HEK293 (cell line): ENCODE measurements around the gene FAM3C.
A peak's percentile ranks its signal among the peaks of the same experiment; 100 is the strongest.

Experiments
- CTCF ChIA-PET: fragments of 350-600 bp; formaldehyde crosslinking; extraction: SDS; loops from one replicate; lab custom pipeline; 2021; ENCODE audit warnings: antibody characterized with exemption; lab: Yijun Ruan, JAX
- POLR2A ChIA-PET: fragments of 300-600 bp; formaldehyde crosslinking; extraction: SDS; loops from one replicate; lab custom pipeline; 2020; ENCODE audit warnings: antibody characterized with exemption, inconsistent platforms; lab: Yijun Ruan, JAX
- H3K27ac ChIP-seq: fragments of 200-500 bp; sonication (Bioruptor generic); 2 replicates; pipeline ENCODE4 v1.5.1; 2014; ENCODE audit warnings: low read depth, low read length, control low read depth, inconsistent platforms; ENCODE audit errors: extremely low read depth
- H3K36me3 ChIP-seq, 2 experiments: fragments of 200-500 bp in 1 of 2; sonication (Bioruptor generic) in 1 of 2; 1 replicate in 1 of 2; 2 replicates in 1 of 2; pipeline ENCODE4 v1.5.1; 2014 to 2017; ENCODE audit warnings: inconsistent platforms in 2 of 2, low read length in 2 of 2; ENCODE audit not compliant: control insufficient read depth in 2 of 2, insufficient read depth in 1 of 2
- H3K4me1 ChIP-seq: fragments of 200-500 bp; sonication (Bioruptor generic); 2 replicates; pipeline ENCODE4 v1.5.1; 2014; ENCODE audit warnings: mild to moderate bottlenecking, low read length, inconsistent platforms; ENCODE audit not compliant: control insufficient read depth, insufficient read depth
- H3K4me3 ChIP-seq: 2 replicates; pipeline ENCODE4 v1.5.1; 2011; ENCODE audit warnings: low read depth, mild to moderate bottlenecking, control low read depth, low read length, moderate library complexity
- H3K9me3 ChIP-seq: fragments of 200-500 bp; sonication (Bioruptor generic); 2 replicates; pipeline ENCODE4 v1.5.1; 2014; ENCODE audit warnings: low read depth, low read length, inconsistent platforms; ENCODE audit not compliant: control insufficient read depth, insufficient read depth
- ATF2 ChIP-seq: fragments of 450-650 bp; formaldehyde crosslinking; IDR thresholded peaks from 2 replicates; pipeline ENCODE4 v1.5.1; 2016; ENCODE audit warnings: missing biosample characterization, missing genetic modification characterization, low read depth
- CTCF ChIP-seq: fragments of 450-650 bp; formaldehyde crosslinking; IDR thresholded peaks from 2 replicates; pipeline ENCODE4 v1.5.1; 2016; ENCODE audit warnings: missing biosample characterization, missing genetic modification characterization
- KLF16 ChIP-seq: fragments of 450-650 bp; formaldehyde crosslinking; IDR thresholded peaks from 2 replicates; pipeline ENCODE4 v1.5.1; 2017; ENCODE audit warnings: missing biosample characterization, missing genetic modification characterization
- PRDM6 ChIP-seq: fragments of 450-650 bp; formaldehyde crosslinking; IDR thresholded peaks from 2 replicates; pipeline ENCODE4 v1.5.1; 2017; ENCODE audit warnings: missing biosample characterization, missing genetic modification characterization
- RBAK ChIP-seq: fragments of 450-650 bp; formaldehyde crosslinking; IDR thresholded peaks from 2 replicates; pipeline ENCODE4 v1.5.1; 2016; ENCODE audit warnings: missing biosample characterization, missing genetic modification characterization
- ZBTB6 ChIP-seq: fragments of 450-650 bp; formaldehyde crosslinking; IDR thresholded peaks from 2 replicates; pipeline ENCODE4 v1.5.1; 2017; ENCODE audit warnings: missing biosample characterization, missing genetic modification characterization
- ZNF146 ChIP-seq: fragments of 450-650 bp; formaldehyde crosslinking; IDR thresholded peaks from 2 replicates; pipeline ENCODE4 v1.5.1; 2016; ENCODE audit warnings: missing biosample characterization, missing genetic modification characterization
- ZNF184 ChIP-seq: fragments of 450-650 bp; IDR thresholded peaks from 2 replicates; pipeline ENCODE4 v1.5.1; 2018; ENCODE audit warnings: missing biosample characterization, mild to moderate bottlenecking, missing genetic modification characterization
- ZNF266 ChIP-seq: fragments of 450-650 bp; formaldehyde crosslinking; IDR thresholded peaks from 2 replicates; pipeline ENCODE4 v1.5.1; 2016; ENCODE audit warnings: missing biosample characterization, missing genetic modification characterization, low read depth
- ZNF350 ChIP-seq: fragments of 450-650 bp; formaldehyde crosslinking; IDR thresholded peaks from 2 replicates; pipeline ENCODE4 v1.5.0; 2017; ENCODE audit warnings: missing biosample characterization, mild to moderate bottlenecking, missing genetic modification characterization
- ZNF48 ChIP-seq: fragments of 450-650 bp; formaldehyde crosslinking; IDR thresholded peaks from 2 replicates; pipeline ENCODE4 v1.5.1; 2016; ENCODE audit warnings: missing biosample characterization, missing genetic modification characterization
- ZNF530 ChIP-seq: fragments of 450-650 bp; formaldehyde crosslinking; IDR thresholded peaks from 2 replicates; pipeline ENCODE4 v1.5.1; 2016; ENCODE audit warnings: low read depth, missing biosample characterization, missing genetic modification characterization
- ZNF580 ChIP-seq: fragments of 450-650 bp; formaldehyde crosslinking; IDR thresholded peaks from 2 replicates; pipeline ENCODE4 v1.5.1; 2016; ENCODE audit warnings: missing biosample characterization, missing genetic modification characterization
- ZNF596 ChIP-seq: fragments of 450-650 bp; IDR thresholded peaks from 2 replicates; pipeline ENCODE4 v1.5.0; 2018; ENCODE audit warnings: missing biosample characterization, mild to moderate bottlenecking, missing genetic modification characterization, moderate library complexity
- ZNF654 ChIP-seq: fragments of 450-650 bp; formaldehyde crosslinking; IDR thresholded peaks from 2 replicates; pipeline ENCODE4 v1.5.1; 2016; ENCODE audit warnings: low read depth, missing biosample characterization, missing genetic modification characterization
- ZNF792 ChIP-seq: fragments of 450-650 bp; formaldehyde crosslinking; IDR thresholded peaks from 2 replicates; pipeline ENCODE4 v1.5.1; 2016; ENCODE audit warnings: missing biosample characterization, missing genetic modification characterization
- ZSCAN5A ChIP-seq: fragments of 450-650 bp; formaldehyde crosslinking; IDR thresholded peaks from 2 replicates; pipeline ENCODE4 v1.5.1; 2016; ENCODE audit warnings: missing biosample characterization, missing genetic modification characterization

The FAM3C gene

GRCh38 chr7:121398246-121398645 lies 2.1 kb upstream of the FAM3C start:
- no peaks in the 10 kb centered on the region for H3K9me3 ChIP-seq
- ChIA-PET POLR2A (no interaction called here), CTCF (interaction anchor here (0.9 to 4.2 kb wide), 5 partner anchors 17 to 596 kb away, joined by 3 to 29 read pairs (median 7); no protein-coding TSS in a partner anchor)
- TF ChIP-seq ZNF596 (tag by site-specific recombination) = no peak
- no peak for TF ChIP-seq ZNF580 (tag by site-specific recombination)
- TF ChIP-seq ZNF654 = peak; percentile 22; the same call in 1 of the 2 replicates
- 0 out of 2 replicates have a peak, but pooled peaks have one; percentile 22 for TF ChIP-seq CTCF (tag by site-specific recombination)
- no peak for TF ChIP-seq ZNF792 (tag by site-specific recombination)
- no peak for TF ChIP-seq ZNF48 (tag by site-specific recombination)
- no peak for TF ChIP-seq ZNF184 (tag by site-specific recombination)
- H3K4me3 ChIP-seq = no peak overlapping the region
- H3K27ac ChIP-seq = no peak overlapping the region
- H3K36me3 ChIP-seq = no peaks in the 10 kb centered on the region
- H3K4me1 ChIP-seq = no peaks in the 10 kb centered on the region

GRCh38 chr7:121397822-121398221 lies 1.7 kb upstream of the FAM3C start:
- POLR2A ChIA-PET = no interaction called here
- no peak overlapping the region for H3K4me3 ChIP-seq

GRCh38 chr7:121397361-121397760 lies 1.3 kb upstream of the FAM3C start:
- Histone ChIP-seq H3K9me3 (no peaks in the 10 kb centered on the region), H3K4me1 (no peaks in the 10 kb centered on the region), H3K36me3 (peaks cover 0 to 3% of the 10 kb centered on the region in 2 experiments; a peak in 1 of 3 replicates)
- POLR2A ChIA-PET = no interaction called here
- no peak for TF ChIP-seq ZNF350 (tag by site-specific recombination)
- TF ChIP-seq ATF2 = no peak
- no peak for TF ChIP-seq ZSCAN5A (tag by site-specific recombination)
- no peak for TF ChIP-seq ZNF530 (tag by site-specific recombination)
- TF ChIP-seq PRDM6 = no peak
- no peak for TF ChIP-seq ZNF266 (tag by site-specific recombination)
- TF ChIP-seq KLF16 = no peak
- TF ChIP-seq ZBTB6 (tag by site-specific recombination) = no peak
- TF ChIP-seq, all 188 proteins: peak for 0
- CTCF ChIA-PET = interaction anchor here (0.5 to 4.2 kb wide), 11 partner anchors 13 to 767 kb away, joined by 3 to 29 read pairs (median 4); no protein-coding TSS in a partner anchor
- no peak overlapping the region for H3K4me3 ChIP-seq
- H3K27ac ChIP-seq = no peak overlapping the region

More at GRCh38 chr7:121397822-121398221, 1.7 kb upstream of the FAM3C start:
- no peak for TF ChIP-seq RBAK (tag by site-specific recombination)
- TF ChIP-seq ZNF146 (tag by site-specific recombination) = no peak
- TF ChIP-seq KLF16 = no peak
- H3K4me1 ChIP-seq = no peaks in the 10 kb centered on the region
- H3K36me3 ChIP-seq = no peaks in the 10 kb centered on the region
- H3K27ac ChIP-seq = no peak overlapping the region
- CTCF ChIA-PET = interaction anchor here (0.7 to 4.2 kb wide), 5 partner anchors 17 to 768 kb away, joined by 3 to 29 read pairs (median 7); no protein-coding TSS in a partner anchor
- H3K9me3 ChIP-seq = no peaks in the 10 kb centered on the region
